WTC11 (cell line): ENCODE results near the gene C1QL4.

ENCODE experiments used
- CBFB ChIP-seq: sonication (generic); formaldehyde crosslinking; IDR thresholded peaks from 2 replicates; pipeline ENCODE4 v1.8.1; 2022; ENCODE audit warnings: mild to moderate bottlenecking, low read depth, missing genetic modification reagents
- CREB1 ChIP-seq: sonication (generic); formaldehyde crosslinking; IDR thresholded peaks from 2 replicates; pipeline ENCODE4 v1.8.0; 2023; ENCODE audit warnings: mild to moderate bottlenecking, missing genetic modification reagents
- KAT7 ChIP-seq: sonication (generic); formaldehyde crosslinking; IDR thresholded peaks from 2 replicates; pipeline ENCODE4 v1.8.1; 2023; ENCODE audit warnings: missing genetic modification reagents, mild to moderate bottlenecking, borderline replicate concordance
- NFYB ChIP-seq: sonication (generic); formaldehyde crosslinking; conservative IDR thresholded peaks from 2 replicates; pipeline ENCODE4 v1.8.0; 2022; ENCODE audit warnings: low read depth, missing genetic modification reagents
- ZNF671 ChIP-seq: fragments of 250-450 bp; sonication (Bioruptor Pico); IDR thresholded peaks from 2 replicates; pipeline ENCODE4 v1.8.0; 2021; ENCODE audit warnings: mild to moderate bottlenecking
- TF ChIP-seq, protein P1 (sequence below): fragments of 200-600 bp; IDR thresholded peaks from 2 replicates; pipeline ENCODE4 v1.8.0; 2022; ENCODE audit warnings: antibody characterized with exemption
- TF ChIP-seq, protein P2 (sequence below): sonication (generic); formaldehyde crosslinking; IDR thresholded peaks from 2 replicates; pipeline ENCODE4 v1.8.0; 2022; ENCODE audit warnings: mild to moderate bottlenecking, missing genetic modification reagents

DNA sequence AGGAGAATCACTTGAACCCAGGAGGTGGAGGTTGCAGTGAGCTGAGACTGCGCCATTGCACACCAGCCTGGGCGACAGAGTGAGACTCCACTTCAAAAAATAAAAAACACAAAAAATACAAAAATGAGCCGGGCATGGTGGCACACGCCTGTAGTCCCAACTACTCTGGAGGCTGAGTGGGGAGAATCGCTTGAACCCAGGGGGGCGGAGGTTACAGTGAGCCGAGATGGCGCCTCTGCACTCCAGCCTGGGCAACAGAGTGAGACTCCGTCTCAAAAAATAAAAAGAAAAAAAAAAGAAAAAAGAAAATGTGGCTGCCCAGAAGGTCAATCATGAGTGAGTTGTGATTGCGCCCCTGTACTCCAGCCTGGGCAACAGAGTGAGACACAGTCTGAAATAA is 18.9 kb upstream of the C1QL4 start:
- TF ChIP-seq ZNF671 (CRISPR knock-in tag) (no peak), KAT7 (no peak), NFYB (CRISPR knock-in tag) (no peak), CBFB (CRISPR knock-in tag) (no peak), CREB1 (no peak)
- TF ChIP-seq, protein P1, sequence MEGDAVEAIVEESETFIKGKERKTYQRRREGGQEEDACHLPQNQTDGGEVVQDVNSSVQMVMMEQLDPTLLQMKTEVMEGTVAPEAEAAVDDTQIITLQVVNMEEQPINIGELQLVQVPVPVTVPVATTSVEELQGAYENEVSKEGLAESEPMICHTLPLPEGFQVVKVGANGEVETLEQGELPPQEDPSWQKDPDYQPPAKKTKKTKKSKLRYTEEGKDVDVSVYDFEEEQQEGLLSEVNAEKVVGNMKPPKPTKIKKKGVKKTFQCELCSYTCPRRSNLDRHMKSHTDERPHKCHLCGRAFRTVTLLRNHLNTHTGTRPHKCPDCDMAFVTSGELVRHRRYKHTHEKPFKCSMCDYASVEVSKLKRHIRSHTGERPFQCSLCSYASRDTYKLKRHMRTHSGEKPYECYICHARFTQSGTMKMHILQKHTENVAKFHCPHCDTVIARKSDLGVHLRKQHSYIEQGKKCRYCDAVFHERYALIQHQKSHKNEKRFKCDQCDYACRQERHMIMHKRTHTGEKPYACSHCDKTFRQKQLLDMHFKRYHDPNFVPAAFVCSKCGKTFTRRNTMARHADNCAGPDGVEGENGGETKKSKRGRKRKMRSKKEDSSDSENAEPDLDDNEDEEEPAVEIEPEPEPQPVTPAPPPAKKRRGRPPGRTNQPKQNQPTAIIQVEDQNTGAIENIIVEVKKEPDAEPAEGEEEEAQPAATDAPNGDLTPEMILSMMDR: no peak
- TF ChIP-seq, protein P2, sequence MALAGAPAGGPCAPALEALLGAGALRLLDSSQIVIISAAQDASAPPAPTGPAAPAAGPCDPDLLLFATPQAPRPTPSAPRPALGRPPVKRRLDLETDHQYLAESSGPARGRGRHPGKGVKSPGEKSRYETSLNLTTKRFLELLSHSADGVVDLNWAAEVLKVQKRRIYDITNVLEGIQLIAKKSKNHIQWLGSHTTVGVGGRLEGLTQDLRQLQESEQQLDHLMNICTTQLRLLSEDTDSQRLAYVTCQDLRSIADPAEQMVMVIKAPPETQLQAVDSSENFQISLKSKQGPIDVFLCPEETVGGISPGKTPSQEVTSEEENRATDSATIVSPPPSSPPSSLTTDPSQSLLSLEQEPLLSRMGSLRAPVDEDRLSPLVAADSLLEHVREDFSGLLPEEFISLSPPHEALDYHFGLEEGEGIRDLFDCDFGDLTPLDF (CRISPR knock-in tag): no peak
